ENCODE measurements around the gene EXO1.

- no peak for TF ChIP-seq CTCF (IDR thresholded peaks at IDR 0.05)
- TF ChIP-seq POLR2A (IDR thresholded peaks at IDR 0.05): no peak
Observed at GRCh38 chr1:241836941-241837340, 11.1 kb upstream of the EXO1 start.

Data from Peyer's patch (tissue), 4 donors.